Jurkat, Clone E6-1 (cell line): ENCODE results near the gene CT47C1.
A peak's percentile ranks its signal among the peaks of the same experiment; 100 is the strongest.

Source experiments
- DNase-seq: peaks from one replicate; pipeline ENCODE4 v3.0.0-alpha.2; 2011; ENCODE audit warnings: low read depth, low spot score
- H3K4me3 ChIP-seq: 2 replicates; pipeline ENCODE4 v1.5.1; 2011; ENCODE audit warnings: mild to moderate bottlenecking, low read length, control low read depth, moderate library complexity

The CT47C1 gene

GRCh38 chrX:119071381-119071780 is 1.4 kb upstream of the CT47C1 start:
- H3K4me3 ChIP-seq: no peak overlapping the region
- DNase-seq: no peak

DNA sequence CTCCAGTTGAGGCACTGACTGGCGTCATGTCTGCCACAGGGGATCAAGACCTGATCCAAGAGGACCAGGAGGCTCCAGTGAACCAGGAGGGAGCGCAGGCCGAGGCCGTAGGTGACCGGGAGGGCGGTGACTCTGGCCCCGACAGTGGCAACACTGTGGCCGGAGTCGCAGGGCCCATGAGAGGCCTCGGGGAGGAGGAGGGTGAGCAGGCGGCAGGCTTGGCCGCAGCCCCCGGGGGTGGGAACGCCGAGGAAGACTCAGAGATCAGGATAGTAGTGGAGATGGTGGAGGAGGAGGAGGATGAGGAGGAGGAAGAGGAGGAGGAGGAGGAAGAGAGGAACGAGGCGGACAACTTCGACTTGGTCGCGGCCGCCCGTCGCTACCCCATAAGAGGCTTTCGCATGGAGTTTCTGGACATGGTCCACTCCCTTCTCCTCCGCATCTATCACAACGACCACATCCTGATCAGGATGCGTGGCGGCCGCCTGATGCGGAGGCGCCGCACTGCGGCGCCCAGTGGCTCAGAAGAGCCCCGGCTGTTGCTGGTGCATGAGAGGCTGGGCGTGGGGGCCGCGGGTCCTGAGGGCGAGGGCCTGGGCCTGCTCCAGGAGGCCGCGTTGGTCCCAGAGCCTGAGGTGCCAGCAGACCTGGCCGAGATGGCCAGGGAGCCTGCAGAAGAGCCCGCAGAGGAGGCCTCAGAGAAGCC is 560 bp downstream of the CT47C1 start:
- no peak for DNase-seq
- no peak overlapping the region for H3K4me3 ChIP-seq

DNA sequence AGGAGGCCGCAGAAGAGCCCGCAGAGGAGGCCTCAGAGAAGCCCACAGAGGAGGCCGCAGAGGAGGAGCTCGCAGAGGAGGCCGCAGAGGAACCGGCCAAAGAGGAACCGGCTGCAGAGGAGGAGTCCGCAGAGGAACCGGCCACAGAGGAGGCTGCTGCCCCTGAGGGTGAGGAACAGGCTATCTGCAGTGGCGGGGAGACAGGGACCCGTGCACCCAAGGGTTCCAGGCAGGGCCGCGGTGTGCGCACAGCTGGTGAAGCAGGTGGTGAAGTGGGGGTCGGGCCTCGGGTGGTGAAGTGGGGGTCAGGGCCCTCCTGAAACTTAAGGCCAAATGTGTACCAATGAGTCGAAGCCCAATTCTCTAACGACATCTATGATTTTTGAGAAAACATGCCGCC is 1.1 kb downstream of the CT47C1 start:
- DNase-seq: no peak
- H3K4me3 ChIP-seq: no peak overlapping the region

DNA sequence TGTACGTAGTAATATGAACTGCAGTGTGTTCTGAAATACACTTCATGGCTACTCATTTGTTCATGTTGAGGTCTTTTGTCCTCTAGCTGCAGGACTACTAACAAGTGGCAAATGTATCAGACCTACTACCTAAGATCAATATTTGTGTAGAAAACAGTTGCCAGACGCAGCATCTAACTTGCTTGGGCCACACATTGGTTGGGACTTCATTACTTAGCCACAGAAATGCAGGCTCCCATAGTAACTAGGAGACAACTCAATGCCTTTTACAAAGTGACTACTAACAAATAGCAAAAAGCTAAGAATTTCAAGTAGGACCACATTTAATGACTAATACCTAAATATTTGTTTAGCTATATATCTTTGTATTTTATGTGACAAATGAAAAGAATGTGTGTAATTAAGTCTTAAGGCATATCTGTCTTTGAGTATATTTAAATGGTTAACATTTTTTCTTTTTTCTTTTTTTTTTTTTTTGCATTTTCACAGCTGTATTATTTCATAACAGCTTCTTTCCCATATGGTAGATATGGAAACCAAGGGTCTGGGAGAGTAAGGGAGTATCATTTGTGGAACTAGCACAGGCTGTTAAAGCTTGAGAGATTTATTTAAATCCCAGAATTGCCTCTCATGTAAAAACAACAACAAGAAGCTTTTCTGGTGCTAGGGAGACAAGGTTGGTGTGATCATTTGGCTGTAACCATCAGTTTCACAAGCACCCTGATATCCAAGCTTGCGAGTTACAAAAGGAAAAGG is 2.7 kb downstream of the CT47C1 start:
- H3K4me3 ChIP-seq: no peak overlapping the region
- DNase-seq: no peak

DNA sequence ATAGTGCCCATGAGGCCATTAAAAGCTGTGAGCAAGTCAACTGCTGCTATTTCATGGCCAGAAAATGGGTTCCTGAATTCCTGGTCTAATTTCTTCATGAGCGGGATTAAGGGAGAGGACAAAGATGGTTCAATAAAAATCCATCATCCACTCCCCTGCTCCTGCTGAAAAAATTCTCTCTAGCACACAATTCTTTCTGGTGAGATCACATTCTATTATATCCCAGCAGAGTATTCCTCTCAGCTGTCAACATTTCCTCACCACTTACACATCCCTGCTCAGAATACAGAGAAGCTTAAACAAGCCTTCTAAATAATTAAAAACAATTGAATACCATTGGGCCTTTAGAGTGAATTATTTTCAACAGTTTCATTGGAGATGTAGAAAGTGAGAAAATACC is 9.5 kb downstream of the CT47C1 start:
- H3K4me3 ChIP-seq: no peak overlapping the region
- DNase-seq: no peak

- H3K4me3 ChIP-seq: no peak overlapping the region
- no peak for DNase-seq
These were observed 12.0 kb downstream of the CT47C1 start for GRCh38 chrX:119084766-119085165.

DNA sequence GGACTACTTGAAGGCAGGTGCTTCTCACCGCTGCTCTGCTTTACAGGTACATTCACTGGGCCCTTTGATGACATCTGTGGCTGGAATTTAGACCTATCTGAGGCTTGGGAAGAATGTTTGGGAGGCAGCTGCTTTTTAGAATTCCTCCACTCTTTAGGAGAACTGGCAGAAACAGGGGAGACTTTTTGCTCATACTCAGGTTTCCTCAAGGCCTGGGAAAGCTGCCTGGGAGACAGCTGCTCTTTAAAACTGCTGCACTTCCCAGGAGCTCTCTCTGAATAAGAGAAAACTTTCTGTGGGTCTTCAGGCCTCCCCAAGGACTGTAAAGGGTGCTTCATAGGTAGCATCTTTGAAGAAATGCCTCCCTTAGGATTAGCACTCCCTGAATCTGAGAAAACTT is 14.3 kb downstream of the CT47C1 start:
- no peak for DNase-seq
- H3K4me3 ChIP-seq: no peak overlapping the region

- no peak for DNase-seq
- no peak overlapping the region for H3K4me3 ChIP-seq
These were observed 16.8 kb downstream of the CT47C1 start for GRCh38 chrX:119089619-119090018.

DNA sequence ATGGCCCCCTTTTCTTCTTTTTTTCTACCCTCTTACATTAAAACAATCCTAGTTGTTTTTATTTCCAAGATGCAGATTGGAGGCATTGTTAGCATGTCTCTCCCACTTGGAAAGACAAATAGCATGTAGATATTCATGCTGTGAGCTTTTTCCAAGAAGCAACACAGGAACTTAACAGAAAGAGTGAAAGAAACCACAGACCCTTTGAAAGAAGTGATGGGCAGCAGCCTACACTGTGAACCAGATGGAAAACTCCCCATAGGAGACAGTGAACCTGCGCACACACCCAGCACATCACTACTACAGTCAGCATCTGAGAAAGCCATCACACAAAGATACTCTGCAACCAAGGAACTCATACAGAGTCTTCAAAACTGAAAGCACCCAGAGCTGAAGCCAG is 17.8 kb downstream of the CT47C1 start:
- no peak for DNase-seq
- no peak overlapping the region for H3K4me3 ChIP-seq

- DNase-seq: no peak
- H3K4me3 ChIP-seq: no peak overlapping the region
These were observed 21.4 kb downstream of the CT47C1 start for GRCh38 chrX:119093991-119094735.

- DNase-seq: no peak
These were observed 22.0 kb downstream of the CT47C1 start for GRCh38 chrX:119094819-119095218.

DNA sequence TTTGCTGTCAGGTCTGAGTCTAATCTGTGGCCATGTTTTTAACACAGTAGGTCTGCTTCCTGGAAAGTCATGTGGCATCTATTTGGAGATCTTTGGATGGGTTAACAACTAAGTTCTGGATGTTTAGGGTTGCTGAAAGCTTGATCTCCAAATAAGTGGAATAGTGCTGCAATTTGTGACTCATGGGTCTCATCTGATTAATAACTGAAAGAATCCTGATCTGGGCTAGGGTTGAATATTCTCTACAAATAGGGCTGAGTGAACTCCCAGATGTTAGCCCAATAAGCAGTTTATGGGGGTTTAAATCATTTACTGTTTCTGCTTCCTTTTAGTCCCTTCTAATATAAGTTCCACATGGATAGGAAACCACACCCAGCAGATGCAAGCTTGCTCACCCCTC is 23.1 kb downstream of the CT47C1 start:
- no peak overlapping the region for H3K4me3 ChIP-seq
- DNase-seq: no peak

More at GRCh38 chrX:119094819-119095218, 22.0 kb downstream of the CT47C1 start:
- H3K4me3 ChIP-seq: no peak overlapping the region

DNA sequence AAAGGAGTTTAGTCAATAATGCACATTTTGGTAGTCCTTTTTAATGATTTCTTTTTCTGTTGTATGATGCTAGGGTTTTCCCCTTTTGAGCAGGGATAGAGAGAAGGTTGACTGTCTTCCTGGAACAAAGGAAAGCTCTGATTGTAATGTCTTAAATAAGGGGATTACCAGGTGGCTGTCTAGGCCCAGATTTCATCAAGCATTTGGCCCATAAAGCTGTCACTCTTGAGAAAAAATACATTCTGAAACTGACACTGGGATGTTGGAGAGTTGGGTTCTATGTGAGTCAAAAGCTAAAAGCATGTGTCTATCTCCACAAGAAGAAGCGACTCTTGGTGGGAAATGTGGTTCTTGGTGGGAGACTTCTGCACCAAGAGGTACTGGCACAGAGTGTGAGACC is 28.4 kb downstream of the CT47C1 start:
- DNase-seq: no peak
- H3K4me3 ChIP-seq: no peak overlapping the region

DNA sequence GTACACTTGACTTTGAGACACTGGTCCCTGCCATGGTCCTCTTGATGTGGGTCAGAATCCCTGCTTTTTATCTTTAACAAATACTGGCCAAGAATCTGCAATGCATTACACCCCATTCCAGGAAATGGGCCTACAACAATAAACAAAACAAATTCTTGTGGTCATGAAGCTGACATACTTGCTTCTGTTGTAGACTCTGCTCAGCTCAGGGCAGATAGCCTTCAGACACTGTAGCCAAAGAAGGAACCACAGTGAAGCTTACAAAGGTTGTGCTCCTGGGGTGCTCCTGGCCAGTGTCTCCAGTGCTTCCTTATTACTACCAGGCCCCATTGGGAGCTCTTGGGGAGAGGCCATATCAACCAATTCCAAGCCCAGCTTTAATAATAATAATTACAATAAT is 33.0 kb downstream of the CT47C1 start:
- DNase-seq: no peak
- no peak overlapping the region for H3K4me3 ChIP-seq

DNA sequence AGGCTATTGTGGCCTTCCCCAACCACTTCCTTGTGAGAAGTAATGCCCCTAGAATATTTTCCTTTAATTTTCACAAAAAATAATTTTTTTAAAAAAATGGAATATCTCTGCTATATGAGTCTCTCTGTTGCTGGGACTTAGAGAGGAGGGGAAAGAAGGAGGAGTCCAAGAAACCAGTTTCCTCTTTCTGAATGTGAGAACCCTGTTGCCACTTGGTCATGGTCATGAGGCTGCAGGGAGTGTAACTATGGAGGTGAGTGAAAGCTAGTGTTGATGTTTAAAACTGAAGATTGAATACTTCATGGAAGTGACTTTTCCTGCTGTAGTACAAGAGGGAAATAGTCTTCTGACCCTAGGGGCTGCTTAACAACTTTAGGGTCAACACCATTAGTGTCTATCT is 34.4 kb downstream of the CT47C1 start:
- H3K4me3 ChIP-seq: no peak overlapping the region
- DNase-seq: no peak

DNA sequence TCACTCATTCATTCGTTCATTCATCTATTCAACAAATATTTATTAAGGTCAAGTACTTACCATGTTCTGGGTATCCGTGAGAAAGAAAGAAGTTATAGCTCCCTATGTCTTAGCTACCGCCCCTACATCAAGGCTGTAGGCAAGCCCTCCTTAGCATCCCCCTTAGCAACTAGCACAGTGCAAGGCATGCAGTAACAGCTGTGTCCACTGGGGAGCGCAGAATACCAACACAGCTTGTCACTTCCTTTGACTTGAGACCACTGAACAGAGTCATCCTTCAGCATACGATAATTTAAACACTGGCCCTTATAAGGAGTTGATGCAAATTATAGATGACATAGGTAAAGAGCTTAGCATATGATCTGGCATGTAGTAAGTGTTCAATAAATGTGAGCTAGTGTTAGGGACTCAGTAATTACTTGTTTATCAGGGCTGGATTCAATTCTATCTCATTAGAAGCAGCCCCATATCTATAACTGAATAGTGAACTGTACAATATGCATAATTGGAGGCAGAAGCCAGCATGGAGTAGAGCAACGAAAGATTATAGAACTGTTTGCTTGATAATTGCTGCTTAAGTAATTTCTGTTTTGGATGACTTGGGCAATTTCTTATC is 46.1 kb downstream of the CT47C1 start:
- no peak overlapping the region for H3K4me3 ChIP-seq
- DNase-seq: peak; percentile 60

GRCh38 chrX:119121341-119121740 is 48.5 kb downstream of the CT47C1 start:
- H3K4me3 ChIP-seq: no peak overlapping the region
- DNase-seq: no peak
